ENCODE data around the gene DPP4.

GRCh38 chr2:162062559-162062958 lies 11.5 kb downstream of the DPP4 start:
- TF ChIP-seq POLR2A (IDR thresholded peaks at IDR 0.05) (no peak), CTCF (IDR thresholded peaks at IDR 0.05) (no peak), EP300 (IDR thresholded peaks at IDR 0.05) (no peak), POLR2AphosphoS5 (IDR thresholded peaks at IDR 0.05) (no peak)
